Kidney (tissue), 14 donors: ENCODE data around the gene FZD2. TPM values are rescaled to one million over a fixed set of nuclear protein-coding genes. Genes with fewer than 3 reads are reported as not detected.

ENCODE experiments used
- DNase-seq, 5 donors: peaks; one replicate each; pipeline ENCODE4 v3.0.0-alpha.2; 2013 to 2020
- FAIRE-seq: peaks from 2 replicates; lab custom pipeline; 2012; peaks lifted over from hg19 to GRCh38; lab: Jason Lieb, UNC
- H3K27ac ChIP-seq, 2 donors: one replicate each; pipeline ENCODE4 v1.7.0; 2013; ENCODE audit warnings: low read depth in 2 of 2, low read length in 2 of 2, inconsistent platforms in 1 of 2
- H3K27me3 ChIP-seq: one replicate; pipeline ENCODE4 v1.7.1; 2013; ENCODE audit warnings: low read length, inconsistent platforms; ENCODE audit not compliant: control insufficient read depth, insufficient read depth
- H3K36me3 ChIP-seq, 3 donors: one replicate each; pipeline versions ENCODE4 v1.7.0 to v1.7.1; 2013; ENCODE audit warnings: low read length in 3 of 3, control low read depth in 1 of 3, inconsistent platforms in 1 of 3; ENCODE audit not compliant: insufficient read depth in 3 of 3, control insufficient read depth in 2 of 3
- H3K4me1 ChIP-seq, 3 donors: one replicate each; pipeline versions ENCODE4 v1.7.0 to v1.7.1; 2013; ENCODE audit warnings: low read length in 3 of 3, inconsistent platforms in 1 of 3, low read depth in 1 of 3; ENCODE audit not compliant: control insufficient read depth in 2 of 3, insufficient read depth in 2 of 3
- H3K4me3 ChIP-seq, 3 donors: one replicate each; pipeline versions ENCODE4 v1.7.0 to v1.8.1; 2013; ENCODE audit warnings: low read length in 3 of 3, control low read depth in 1 of 3, inconsistent platforms in 1 of 3
- H3K9ac ChIP-seq, 3 donors: one replicate each; pipeline versions ENCODE4 v1.7.0 to v1.7.1; 2013; ENCODE audit warnings: low read length in 3 of 3, control low read depth in 1 of 3, inconsistent platforms in 1 of 3
- H3K9me3 ChIP-seq, 3 donors: one replicate each; pipeline versions ENCODE4 v1.7.0 to v1.7.1; 2013; ENCODE audit warnings: low read length in 3 of 3, control low read depth in 1 of 3, inconsistent platforms in 1 of 3; ENCODE audit not compliant: control insufficient read depth in 2 of 3, insufficient read depth in 1 of 3
- intact Hi-C: fragments of 100-400 bp; cut with DNase I; formaldehyde crosslinking; loops from one replicate; pipeline ENCODE4 v1.11.1; 2022
- polyA plus RNA-seq: library from polyadenylated mRNA; stranded (reverse); fragments of 350-450 nt; fragmentation: Illumina TruSeq; extraction: RNeasy Lipid Tissue Mini Kit (QIAGEN cat#74804); gene quantifications from one replicate; pipeline ENCODE4 v1.2.3, GENCODE V29; 2014; ENCODE audit warnings: low read depth, low replicate concordance; ENCODE audit not compliant: insufficient read depth
- total RNA-seq: library from RNA; stranded (reverse); fragmentation: NEBNext Ultra II Directional; extraction: Animal tissue kit (Norgen Biotek cat#: 25700); gene quantifications from one replicate; pipeline ENCODE4 v1.2.1, GENCODE V29; 2021
- TF ChIP-seq, protein P1 (sequence below): IDR thresholded peaks from 3 replicates; pipeline ENCODE4 v1.5.1; 2012; ENCODE audit warnings: mild to moderate bottlenecking, moderate library complexity, borderline replicate concordance; ENCODE audit not compliant: insufficient read depth; ENCODE audit errors: extremely low read depth
- donor health status: control.
- donor health status: control.
- donor health status: control.
- donor health status: control.
- donor health status: control.
- donor health status: DM: yes; HTN: yes; CAD: no.
- donor health status: Normal renal cell carcinoma (clear cell type).

FZD2 gene
- total and polyA plus RNA-seq, 2 donors from 2014 or later: 4.7 to 5.5 TPM

DNA sequence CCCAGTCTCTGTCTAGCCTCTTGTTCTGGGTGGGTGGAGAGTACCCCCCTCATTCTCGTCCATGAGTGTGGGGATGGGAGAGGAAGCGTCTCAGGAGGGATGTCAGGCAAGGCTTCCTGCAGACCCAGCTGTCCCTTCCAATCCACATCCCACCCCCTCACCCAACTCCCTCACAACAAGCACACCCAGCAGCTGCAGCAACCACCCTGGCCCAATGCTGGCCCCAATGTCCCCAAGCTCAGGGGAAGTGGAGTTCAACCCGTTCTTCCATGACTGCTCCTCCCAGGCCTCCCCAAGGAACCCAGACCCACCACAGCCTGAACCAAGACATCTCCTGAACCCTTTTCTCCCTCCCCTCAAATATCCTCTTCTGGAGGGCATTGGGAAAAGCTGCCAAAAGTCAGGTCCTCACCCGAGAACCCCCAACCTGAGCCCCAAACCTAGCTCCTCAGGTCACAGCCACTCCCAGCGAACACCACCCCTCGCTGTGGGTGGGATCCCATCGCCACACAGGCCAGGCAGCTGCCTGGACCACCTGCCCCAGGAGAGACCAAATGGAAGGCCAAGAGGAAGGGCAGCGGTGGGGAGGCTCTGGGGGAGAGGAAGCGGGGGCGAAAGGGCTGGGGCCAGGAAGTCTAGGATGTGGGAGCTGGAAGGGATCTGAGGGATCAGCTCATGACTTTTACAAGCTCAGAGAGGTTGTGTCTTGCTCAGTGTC, 47.6 kb downstream of the FZD2 start:
- no peak overlapping the region for H3K27ac ChIP-seq
- intact Hi-C loops: no loop called here
- no peak for DNase-seq
- H3K27me3 ChIP-seq: no peaks in the 10 kb centered on the region
- no peak overlapping the region for H3K4me3 ChIP-seq
- H3K9ac ChIP-seq: no peak overlapping the region
- FAIRE-seq: no peak
- no peaks in the 10 kb centered on the region for H3K9me3 ChIP-seq
- H3K36me3 ChIP-seq: no peaks in the 10 kb centered on the region
- TF ChIP-seq, protein P1, sequence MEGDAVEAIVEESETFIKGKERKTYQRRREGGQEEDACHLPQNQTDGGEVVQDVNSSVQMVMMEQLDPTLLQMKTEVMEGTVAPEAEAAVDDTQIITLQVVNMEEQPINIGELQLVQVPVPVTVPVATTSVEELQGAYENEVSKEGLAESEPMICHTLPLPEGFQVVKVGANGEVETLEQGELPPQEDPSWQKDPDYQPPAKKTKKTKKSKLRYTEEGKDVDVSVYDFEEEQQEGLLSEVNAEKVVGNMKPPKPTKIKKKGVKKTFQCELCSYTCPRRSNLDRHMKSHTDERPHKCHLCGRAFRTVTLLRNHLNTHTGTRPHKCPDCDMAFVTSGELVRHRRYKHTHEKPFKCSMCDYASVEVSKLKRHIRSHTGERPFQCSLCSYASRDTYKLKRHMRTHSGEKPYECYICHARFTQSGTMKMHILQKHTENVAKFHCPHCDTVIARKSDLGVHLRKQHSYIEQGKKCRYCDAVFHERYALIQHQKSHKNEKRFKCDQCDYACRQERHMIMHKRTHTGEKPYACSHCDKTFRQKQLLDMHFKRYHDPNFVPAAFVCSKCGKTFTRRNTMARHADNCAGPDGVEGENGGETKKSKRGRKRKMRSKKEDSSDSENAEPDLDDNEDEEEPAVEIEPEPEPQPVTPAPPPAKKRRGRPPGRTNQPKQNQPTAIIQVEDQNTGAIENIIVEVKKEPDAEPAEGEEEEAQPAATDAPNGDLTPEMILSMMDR: no peak
- peaks cover 0 to 4% (median 0%) of the 10 kb centered on the region in 3 donors for H3K4me1 ChIP-seq

DNA sequence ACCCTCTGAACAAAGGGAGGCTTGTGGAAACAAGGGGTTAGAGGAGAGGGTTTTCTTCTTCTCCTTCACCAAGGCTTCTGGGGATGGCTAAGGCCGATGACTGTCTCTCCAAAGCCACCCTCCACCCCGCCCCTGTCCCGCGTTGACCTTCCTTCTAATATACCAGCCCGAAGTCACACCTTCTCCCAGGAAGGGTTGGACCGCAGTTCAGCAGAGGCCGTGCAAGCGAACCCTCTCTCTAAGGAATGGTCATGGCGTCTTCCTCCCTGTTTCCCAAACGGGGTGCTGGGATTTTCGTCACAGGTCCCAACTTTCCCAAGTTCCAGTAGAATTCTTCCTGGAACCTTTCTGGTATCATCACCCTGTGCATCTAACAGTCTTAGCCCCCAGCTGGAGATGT, 49.4 kb downstream of the FZD2 start:
- H3K27ac ChIP-seq: no peak overlapping the region
- H3K36me3 ChIP-seq: no peaks in the 10 kb centered on the region
- peak in 1 of 5 donors; percentile 59 for DNase-seq
- intact Hi-C loops: no loop called here
- TF ChIP-seq, protein P1: no peak
- H3K4me3 ChIP-seq: no peak overlapping the region
- no peaks in the 10 kb centered on the region for H3K27me3 ChIP-seq
- FAIRE-seq: no peak
- H3K4me1 ChIP-seq: peaks cover 0 to 4% (median 0%) of the 10 kb centered on the region in 3 donors
- H3K9me3 ChIP-seq: no peaks in the 10 kb centered on the region
- H3K9ac ChIP-seq: no peak overlapping the region

DNA sequence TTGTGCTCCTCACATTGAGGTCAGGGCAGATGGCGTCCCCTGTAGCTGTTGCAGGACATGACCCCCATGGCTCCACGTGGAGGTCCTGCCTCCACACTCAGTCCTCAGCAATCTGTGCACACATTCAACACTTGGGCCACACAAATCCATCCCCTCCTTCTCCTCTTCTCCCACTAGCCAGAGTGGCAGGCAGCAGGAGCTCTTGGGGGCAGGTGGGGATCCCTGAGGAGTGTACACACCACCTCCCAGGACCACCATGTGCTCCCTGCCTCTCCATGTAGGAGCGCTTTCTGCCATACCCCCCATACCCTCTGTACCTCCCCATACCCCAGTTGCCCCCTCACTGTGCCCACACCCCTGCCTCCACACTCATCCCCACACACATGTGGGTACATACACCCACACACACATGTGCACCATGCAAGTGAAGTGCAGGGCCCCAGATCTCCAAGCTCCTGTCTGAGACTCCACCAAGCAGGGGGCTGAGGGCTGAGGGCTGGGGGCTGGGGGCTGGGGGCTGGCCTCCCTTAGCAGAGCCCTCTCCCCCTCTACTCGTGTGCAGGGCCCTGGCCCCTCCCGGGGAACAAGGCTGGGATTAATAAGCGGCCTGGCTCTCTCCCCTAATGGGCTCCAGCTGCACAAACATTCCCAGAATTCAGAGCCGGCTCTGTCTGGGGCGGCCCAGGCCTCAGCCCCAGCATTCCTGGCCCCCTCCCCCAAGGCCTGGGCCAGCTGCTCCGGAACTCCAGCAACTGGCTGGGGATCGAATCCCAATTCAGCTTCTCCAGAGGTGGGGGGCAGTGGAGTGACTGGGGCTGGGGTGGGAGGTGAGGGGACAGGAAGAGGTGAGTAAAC, 50.8 kb downstream of the FZD2 start:
- Histone ChIP-seq H3K36me3 (no peaks in the 10 kb centered on the region), H3K27ac (no peak overlapping the region), H3K9ac (no peak overlapping the region), H3K27me3 (no peaks in the 10 kb centered on the region), H3K4me3 (no peak overlapping the region), H3K9me3 (no peaks in the 10 kb centered on the region), H3K4me1 (peaks cover 0 to 4% (median 0%) of the 10 kb centered on the region in 3 donors)
- DNase-seq: peak; percentile 66 to 96 (median 83)
- intact Hi-C loops: no loop called here
- FAIRE-seq: no peak
- TF ChIP-seq, protein P1: no peak
